Naive thymus-derived CD4-positive, alpha-beta T cell (primary cell): ENCODE results near the gene ADCK1. TPM values are rescaled to one million over a fixed set of nuclear protein-coding genes. Genes with fewer than 3 reads are reported as not detected.
A peak's percentile ranks its signal among the peaks of the same experiment; 100 is the strongest.

Source experiments
- ATAC-seq: fragments of 150-1000 bp; cut with Tn5 transposase; 2 replicates; pipeline ENCODE4 v1.10.0; 2021; ENCODE audit warnings: mild to moderate bottlenecking, moderate library complexity
- CTCF ChIA-PET: fragments of 350-600 bp; sonication (Branson Sonifier 250); formaldehyde crosslinking; loops from one replicate; lab custom pipeline; 2021; ENCODE audit warnings: antibody characterized with exemption; lab: Charles Lee
- POLR2A ChIA-PET: fragments of 350-600 bp; sonication (Branson Sonifier 250); formaldehyde crosslinking; loops from one replicate; lab custom pipeline; 2021; ENCODE audit warnings: antibody characterized with exemption, inconsistent platforms; lab: Charles Lee
- DNase-seq, 9 donors: peaks; one replicate each; pipeline versions ENCODE4 v3.0.0 to v3.0.0-alpha.2; 2020 to 2022; ENCODE audit warnings: mixed read lengths in 1 of 9
- H3K27ac ChIP-seq: one replicate; pipeline ENCODE4 v1.7.0; 2013; ENCODE audit warnings: mild to moderate bottlenecking, low read depth, low read length, moderate library complexity
- H3K27me3 ChIP-seq, 2 donors: one replicate each; pipeline ENCODE4 v1.7.0; 2013; ENCODE audit warnings: low read length in 2 of 2, mild to moderate bottlenecking in 2 of 2, moderate library complexity in 2 of 2; ENCODE audit not compliant: control insufficient read depth in 2 of 2, insufficient read depth in 2 of 2
- H3K36me3 ChIP-seq, 3 experiments: 1 replicate in 2 of 3; 2 replicates in 1 of 3; pipeline ENCODE4 v1.7.0; 2013; ENCODE audit warnings: low read length in 3 of 3, mild to moderate bottlenecking in 3 of 3, moderate library complexity in 1 of 3; ENCODE audit not compliant: insufficient read depth in 3 of 3, control insufficient read depth in 2 of 3
- H3K4me1 ChIP-seq, 2 donors: one replicate each; pipeline ENCODE4 v1.7.0; 2013; ENCODE audit warnings: low read length in 2 of 2, mild to moderate bottlenecking in 2 of 2, moderate library complexity in 1 of 2; ENCODE audit not compliant: control insufficient read depth in 2 of 2, insufficient read depth in 2 of 2
- H3K4me3 ChIP-seq: 2 replicates; pipeline ENCODE4 v1.7.0; 2013; ENCODE audit warnings: mild to moderate bottlenecking, low read length
- H3K9me3 ChIP-seq, 3 experiments: 1 replicate in 2 of 3; 2 replicates in 1 of 3; pipeline ENCODE4 v1.7.0; 2013; ENCODE audit warnings: low read length in 3 of 3; ENCODE audit not compliant: control insufficient read depth in 2 of 3
- H3K27ac Mint-ChIP-seq, 9 donors: one replicate each; pipeline ENCODE4 v1.8.0; 2020 to 2022; ENCODE audit warnings: mixed read lengths in 9 of 9, mild to moderate bottlenecking in 8 of 9, moderate library complexity in 5 of 9, inconsistent platforms in 2 of 9
- H3K27me3 Mint-ChIP-seq, 5 donors: one replicate each; pipeline ENCODE4 v1.8.0; 2021 to 2022; ENCODE audit warnings: mixed read lengths in 5 of 5, mild to moderate bottlenecking in 1 of 5
- H3K36me3 Mint-ChIP-seq, 5 donors: one replicate each; pipeline ENCODE4 v1.8.0; 2020 to 2022; ENCODE audit warnings: mixed read lengths in 5 of 5, mild to moderate bottlenecking in 3 of 5, inconsistent platforms in 1 of 5
- H3K4me1 Mint-ChIP-seq, 7 donors: one replicate each; pipeline ENCODE4 v1.8.0; 2020 to 2022; ENCODE audit warnings: mixed read lengths in 7 of 7, mild to moderate bottlenecking in 3 of 7, inconsistent platforms in 1 of 7
- H3K4me3 Mint-ChIP-seq, 10 donors: one replicate each; pipeline ENCODE4 v1.8.0; 2020 to 2022; ENCODE audit warnings: mild to moderate bottlenecking in 10 of 10, mixed read lengths in 10 of 10, moderate library complexity in 6 of 10, inconsistent platforms in 2 of 10
- H3K9me3 Mint-ChIP-seq, 11 donors: one replicate each; pipeline ENCODE4 v1.8.0; 2020 to 2022; ENCODE audit warnings: mixed read lengths in 11 of 11, mild to moderate bottlenecking in 4 of 11, inconsistent platforms in 1 of 11, moderate library complexity in 1 of 11
- intact Hi-C, 2 donors: fragments of 100-400 bp; cut with micrococcal nuclease; formaldehyde crosslinking; loops; one replicate each; pipeline ENCODE4 v1.15.1; 2023
- polyA plus RNA-seq, 2 donors: library from polyadenylated mRNA; unstranded; fragments of 300-500 nt; fragmentation: Illumina TruSeq; gene quantifications; one replicate each; pipeline ENCODE4 v1.2.3, GENCODE V29; 2021
- total RNA-seq, 6 experiments: library from RNA in 5 of 6; stranded (reverse) in 5 of 6; gene quantifications; 1 replicate in 5 of 6; 2 replicates in 1 of 6; pipeline ENCODE4 v1.2.3 and lab custom pipeline; 2021 to 2026

ADCK1 gene, protein sequence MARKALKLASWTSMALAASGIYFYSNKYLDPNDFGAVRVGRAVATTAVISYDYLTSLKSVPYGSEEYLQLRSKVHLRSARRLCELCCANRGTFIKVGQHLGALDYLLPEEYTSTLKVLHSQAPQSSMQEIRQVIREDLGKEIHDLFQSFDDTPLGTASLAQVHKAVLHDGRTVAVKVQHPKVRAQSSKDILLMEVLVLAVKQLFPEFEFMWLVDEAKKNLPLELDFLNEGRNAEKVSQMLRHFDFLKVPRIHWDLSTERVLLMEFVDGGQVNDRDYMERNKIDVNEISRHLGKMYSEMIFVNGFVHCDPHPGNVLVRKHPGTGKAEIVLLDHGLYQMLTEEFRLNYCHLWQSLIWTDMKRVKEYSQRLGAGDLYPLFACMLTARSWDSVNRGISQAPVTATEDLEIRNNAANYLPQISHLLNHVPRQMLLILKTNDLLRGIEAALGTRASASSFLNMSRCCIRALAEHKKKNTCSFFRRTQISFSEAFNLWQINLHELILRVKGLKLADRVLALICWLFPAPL
- total RNA-seq (10 to 100 TPM in 3 of 5 experiments, 1 to 10 TPM in 2; 4.5 to 10.6 (median 10.3) TPM), polyA plus RNA-seq (1 to 10 TPM; 6.6 to 8.8 TPM), total RNA-seq (lab: John Stamatoyannopoulos, UW) (8.5 reads per million, percentile 33 among the genes with 10 or more reads in this experiment)

- H3K27me3 Mint-ChIP-seq: no peaks in the 10 kb centered on the region
- peak; percentile 74 to 87 (median 84) for DNase-seq
- ChIA-PET POLR2A (interaction anchor here (1.4 to 2.0 kb wide), 2 partner anchors 40 to 479 kb away, joined by 5 to 13 read pairs; partner anchors contain the start of genes GSTZ1, POMT2 and SNW1), CTCF (no interaction called here)
- Histone ChIP-seq H3K4me3 (peak within 1 kb of the TSS; percentile 71), H3K27me3 (no peaks in the 10 kb centered on the region), H3K9me3 (no peaks in the 10 kb centered on the region), H3K36me3 (no peaks in the 10 kb centered on the region), H3K27ac (peak within 1 kb of the TSS; percentile 81), H3K4me1 (no peaks in the 10 kb centered on the region)
- no peaks in the 10 kb centered on the region for H3K9me3 Mint-ChIP-seq
- H3K4me1 Mint-ChIP-seq: peaks cover 0 to 17% (median 6%) of the 10 kb centered on the region in 7 donors
- H3K36me3 Mint-ChIP-seq: no peaks in the 10 kb centered on the region
- peak within 1 kb of the TSS; percentile 83 to 89 (median 87) for H3K4me3 Mint-ChIP-seq
- ATAC-seq: peak; percentile 94
- intact Hi-C loops: loop anchor here (1.0 to 10.0 kb wide), 9 partner anchors 39 to 985 kb away; partner anchors contain the start of genes ALKBH1 (in 2 of the 2), GSTZ1 (in 2 of the 2), SAMD15 (in 2 of the 2) and SLIRP (in 2 of the 2)
- peak within 1 kb of the TSS; percentile 34 to 92 (median 78) for H3K27ac Mint-ChIP-seq
These were observed at the start of gene ADCK1 for GRCh38 chr14:77799863-77800730. ADCK1 (plus strand) TSS chr14:77800109; CDS start chr14:77818979, 18,870 bp downstream.

DNA sequence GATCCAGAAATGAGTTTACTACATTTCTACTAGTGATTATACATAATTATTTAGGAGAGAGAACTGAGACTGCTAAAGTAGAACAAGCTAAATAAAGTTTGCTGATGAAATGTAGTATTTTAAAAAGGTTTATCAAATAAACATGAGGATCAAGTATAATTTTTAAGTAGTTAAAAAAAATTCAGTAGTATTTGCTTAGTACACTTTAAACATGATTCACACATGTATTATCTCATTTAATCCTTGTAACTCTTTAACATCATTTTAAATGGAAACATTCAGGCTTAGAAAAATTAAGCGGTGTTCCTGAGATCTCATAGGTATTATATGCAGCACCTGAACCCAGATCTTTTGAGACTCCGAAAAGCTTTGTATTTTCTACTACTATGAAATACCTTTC, 47.6 kb upstream of the ADCK1 start:
- no peaks in the 10 kb centered on the region for H3K27me3 Mint-ChIP-seq
- H3K27me3 ChIP-seq: no peaks in the 10 kb centered on the region
- H3K4me1 ChIP-seq: peaks cover under 1 to 3% of the 10 kb centered on the region in 2 donors
- H3K36me3 Mint-ChIP-seq: peaks cover 14 to 48% (median 25%) of the 10 kb centered on the region in 5 donors
- intact Hi-C loops: no loop called here
- no peak overlapping the region for H3K4me3 ChIP-seq
- ChIA-PET CTCF (no interaction called here), POLR2A (interaction anchor here (1.8 kb wide), 1 partner anchor 12 kb away, joined by 4 read pairs; no protein-coding TSS in a partner anchor)
- H3K4me1 Mint-ChIP-seq: peaks cover 15 to 64% (median 50%) of the 10 kb centered on the region in 7 donors
- ATAC-seq (no peak), DNase-seq (no peak)
- no peak overlapping the region for H3K27ac Mint-ChIP-seq
- H3K36me3 ChIP-seq: peaks cover 17 to 59% (median 25%) of the 10 kb centered on the region in 3 experiments
- no peaks in the 10 kb centered on the region for H3K9me3 ChIP-seq
- no peaks in the 10 kb centered on the region for H3K9me3 Mint-ChIP-seq
- peak overlapping the region; percentile 7 for H3K27ac ChIP-seq
- peak overlapping the region in 2 of 10 donors; percentile 15 to 36 for H3K4me3 Mint-ChIP-seq

GRCh38 chr14:77752799-77753516, 47.0 kb upstream of the ADCK1 start:
- no peak for DNase-seq
- H3K9me3 ChIP-seq: no peaks in the 10 kb centered on the region
- H3K36me3 ChIP-seq: peaks cover 17 to 56% (median 25%) of the 10 kb centered on the region in 3 experiments
- peak overlapping the region in 1 of 9 donors; percentile 43 for H3K27ac Mint-ChIP-seq
- intact Hi-C loops: no loop called here
- H3K27me3 Mint-ChIP-seq: no peaks in the 10 kb centered on the region
- H3K4me1 ChIP-seq: peaks cover 5% of the 10 kb centered on the region in 2 donors
- CTCF ChIA-PET: no interaction called here
- no peaks in the 10 kb centered on the region for H3K9me3 Mint-ChIP-seq
- no peak overlapping the region for H3K27ac ChIP-seq
- POLR2A ChIA-PET: interaction anchor here (1.8 kb wide), 1 partner anchor 12 kb away, joined by 4 read pairs; no protein-coding TSS in a partner anchor
- ATAC-seq: no peak
- no peaks in the 10 kb centered on the region for H3K27me3 ChIP-seq
- peaks cover 14 to 45% (median 25%) of the 10 kb centered on the region in 5 donors for H3K36me3 Mint-ChIP-seq
- H3K4me3 ChIP-seq: no peak overlapping the region
- peak overlapping the region in 6 of 10 donors; percentile 5 to 65 (median 17) for H3K4me3 Mint-ChIP-seq
- H3K4me1 Mint-ChIP-seq: peaks cover 21 to 71% (median 57%) of the 10 kb centered on the region in 7 donors

DNA sequence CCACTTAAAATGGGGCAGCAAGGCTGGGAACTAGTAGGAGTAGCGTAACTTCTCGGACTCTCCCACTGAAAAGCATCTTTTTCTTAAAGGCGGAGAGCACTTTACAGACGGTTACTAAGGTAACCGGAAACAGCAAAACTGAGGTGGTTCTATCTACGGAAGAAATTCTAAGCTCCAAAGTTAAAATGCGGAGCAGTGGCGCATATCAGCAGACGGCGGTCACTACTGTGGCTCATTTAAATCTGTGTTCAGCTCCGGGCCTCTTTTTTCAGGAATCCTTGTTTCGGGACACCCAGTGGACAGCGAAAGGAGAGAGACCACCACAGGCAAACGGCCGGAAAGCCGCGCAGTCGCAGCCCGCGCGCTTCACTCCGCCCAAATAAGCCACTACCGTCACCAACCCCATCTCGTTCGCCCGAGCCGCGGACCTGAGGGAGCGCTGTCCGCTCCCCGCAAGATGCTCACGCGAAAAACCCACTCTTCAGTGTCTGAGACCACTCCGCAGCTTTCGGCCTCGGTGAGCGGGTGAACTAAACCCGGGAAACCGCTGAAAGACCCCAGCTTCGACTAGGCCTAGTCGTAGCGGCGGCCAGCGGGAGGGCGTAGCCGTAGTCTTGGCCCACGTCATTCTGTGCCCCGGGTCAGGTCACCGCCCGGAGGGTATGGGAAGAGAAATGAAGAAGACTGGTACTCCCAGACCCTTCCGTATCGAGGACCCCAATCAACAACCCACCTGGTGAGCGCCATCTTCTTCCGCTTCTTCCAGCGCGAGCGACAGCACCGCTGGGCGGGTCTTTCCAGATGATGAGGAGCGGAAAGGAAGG, 39.3 kb upstream of the ADCK1 start, which contains the start of gene SNW1:
Gene SNW1 (minus strand): TSS at position 776 of the 824 bp plus-strand sequence. CDS start 29 bp downstream, at position 747.
- peaks cover 0 to 15% (median 4%) of the 10 kb centered on the region in 5 donors for H3K36me3 Mint-ChIP-seq
- no peaks in the 10 kb centered on the region for H3K9me3 Mint-ChIP-seq
- H3K4me1 ChIP-seq: peaks cover 28 to 30% of the 10 kb centered on the region in 2 donors
- no peaks in the 10 kb centered on the region for H3K9me3 ChIP-seq
- H3K27me3 Mint-ChIP-seq: no peaks in the 10 kb centered on the region
- ATAC-seq (peak; percentile 95), DNase-seq (peak; percentile 80 to 94 (median 90))
- intact Hi-C loops: loop anchor here (1.0 to 10.0 kb wide), 9 partner anchors 40 to 946 kb away; partner anchors contain the start of genes ADCK1 (in 2 of the 2), ALKBH1 (in 2 of the 2), CIPC (in 2 of the 2) and GSTZ1 (in 2 of the 2)
- peaks cover 26 to 60% (median 42%) of the 10 kb centered on the region in 7 donors for H3K4me1 Mint-ChIP-seq
- peak within 1 kb of the TSS; percentile 97 for H3K27ac ChIP-seq
- H3K27me3 ChIP-seq: no peaks in the 10 kb centered on the region
- peak within 1 kb of the TSS; percentile 94 for H3K4me3 ChIP-seq
- ChIA-PET POLR2A (interaction anchor here (0.8 to 3.0 kb wide), 7 partner anchors 39 to 383 kb away, joined by 3 to 13 read pairs (median 4); partner anchors contain the start of genes ADCK1, ALKBH1, SAMD15 and SLIRP), CTCF (no interaction called here)
- peak within 1 kb of the TSS; percentile 91 to 97 (median 95) for H3K4me3 Mint-ChIP-seq
- H3K27ac Mint-ChIP-seq: peak within 1 kb of the TSS; percentile 92 to 99 (median 98)
- peaks cover 0 to 6% (median 0%) of the 10 kb centered on the region in 3 experiments for H3K36me3 ChIP-seq
